Stimulated activated CD4-positive, alpha-beta T cell treated with anti-CD3 and anti-CD28 coated beads, Interleukin-4, amount 100 ng/mL, for 24 hours (primary cell): Measurements from ENCODE around the gene TBX15.

Experiments
- DNase-seq: peaks from one replicate; pipeline ENCODE4 v3.0.0-alpha.2; 2020

TBX15 gene

DNA sequence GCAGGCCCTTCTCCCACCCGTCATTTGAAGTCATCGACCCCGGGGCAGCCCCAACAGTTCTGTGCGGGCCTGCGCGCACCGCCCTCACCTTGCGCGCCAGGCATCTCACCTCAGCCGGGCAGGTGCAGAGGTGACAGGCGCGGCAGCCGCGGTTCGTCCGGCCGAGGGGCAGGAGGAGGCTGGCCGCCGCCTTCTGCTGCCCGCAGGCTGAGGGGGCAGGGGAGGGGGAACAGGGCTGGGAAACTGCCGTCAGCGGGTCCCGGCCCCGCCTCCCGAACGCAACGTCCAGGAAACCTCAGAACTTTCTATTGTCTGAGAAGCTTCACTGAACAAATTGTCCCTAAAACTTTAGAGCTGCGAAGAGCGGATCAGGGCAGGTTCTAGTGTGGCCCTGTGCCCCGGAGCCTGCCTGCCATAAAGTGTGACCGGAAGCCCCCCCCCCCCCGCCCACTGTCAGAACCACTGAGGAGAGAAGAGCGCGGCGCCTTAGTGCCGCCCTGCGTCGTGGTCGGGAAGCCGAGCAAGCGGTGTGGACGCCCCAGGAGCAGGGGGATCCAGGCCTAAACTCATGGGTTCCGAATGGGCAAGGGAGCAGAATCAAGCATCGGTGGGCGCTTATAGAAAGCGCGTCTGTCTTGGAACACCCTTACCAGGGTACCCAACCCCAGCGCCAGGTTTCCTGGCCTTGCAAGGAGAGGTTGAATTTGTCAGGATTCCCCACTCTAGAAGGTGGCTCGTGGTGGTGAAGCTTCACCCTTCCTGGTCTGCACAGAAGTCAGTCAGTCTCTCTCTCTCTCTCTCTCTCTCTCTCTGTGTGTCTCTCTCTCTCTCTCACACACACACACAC, 13.3 kb upstream of the TBX15 start:
- no peak for DNase-seq

DNA sequence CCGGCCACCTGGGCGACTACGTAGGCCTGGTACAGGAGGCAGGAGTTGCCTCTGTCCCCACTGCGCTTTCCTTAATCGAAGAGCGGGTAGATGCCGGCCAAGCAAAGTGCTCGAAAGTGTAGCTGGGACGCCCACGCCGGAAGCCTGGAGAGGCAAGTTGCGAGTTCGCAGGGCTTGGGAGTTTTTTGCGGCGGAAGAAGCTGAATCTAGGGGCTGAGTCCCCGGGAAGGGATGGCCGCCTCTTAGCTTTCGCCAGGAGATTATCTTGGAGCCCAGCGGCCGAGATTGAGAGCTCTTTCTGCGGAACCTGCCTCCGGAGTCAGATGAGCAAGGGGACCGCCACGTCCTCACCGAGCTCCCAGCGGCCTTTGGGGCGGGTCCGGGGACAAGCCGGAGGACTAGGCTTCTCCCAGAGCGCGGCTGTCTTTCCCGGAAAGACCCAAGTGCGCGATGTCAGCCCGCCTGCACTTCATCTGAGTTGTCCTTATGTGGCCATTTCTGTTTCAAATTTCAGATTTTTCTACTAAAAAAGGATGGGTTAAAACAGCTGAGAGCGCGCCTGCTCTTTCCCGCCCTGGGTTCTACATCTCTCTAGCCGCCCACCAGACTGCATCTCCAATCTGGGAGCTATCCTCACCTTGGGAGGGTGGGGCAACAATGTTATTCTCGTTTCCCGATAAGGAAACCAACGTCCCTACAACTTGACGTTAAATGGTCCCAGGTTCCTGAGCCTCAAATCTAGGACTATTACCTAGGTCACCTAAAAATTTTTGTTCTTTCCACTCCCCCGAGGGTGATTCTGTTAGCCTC, 12.4 kb upstream of the TBX15 start:
- DNase-seq: no peak

DNA sequence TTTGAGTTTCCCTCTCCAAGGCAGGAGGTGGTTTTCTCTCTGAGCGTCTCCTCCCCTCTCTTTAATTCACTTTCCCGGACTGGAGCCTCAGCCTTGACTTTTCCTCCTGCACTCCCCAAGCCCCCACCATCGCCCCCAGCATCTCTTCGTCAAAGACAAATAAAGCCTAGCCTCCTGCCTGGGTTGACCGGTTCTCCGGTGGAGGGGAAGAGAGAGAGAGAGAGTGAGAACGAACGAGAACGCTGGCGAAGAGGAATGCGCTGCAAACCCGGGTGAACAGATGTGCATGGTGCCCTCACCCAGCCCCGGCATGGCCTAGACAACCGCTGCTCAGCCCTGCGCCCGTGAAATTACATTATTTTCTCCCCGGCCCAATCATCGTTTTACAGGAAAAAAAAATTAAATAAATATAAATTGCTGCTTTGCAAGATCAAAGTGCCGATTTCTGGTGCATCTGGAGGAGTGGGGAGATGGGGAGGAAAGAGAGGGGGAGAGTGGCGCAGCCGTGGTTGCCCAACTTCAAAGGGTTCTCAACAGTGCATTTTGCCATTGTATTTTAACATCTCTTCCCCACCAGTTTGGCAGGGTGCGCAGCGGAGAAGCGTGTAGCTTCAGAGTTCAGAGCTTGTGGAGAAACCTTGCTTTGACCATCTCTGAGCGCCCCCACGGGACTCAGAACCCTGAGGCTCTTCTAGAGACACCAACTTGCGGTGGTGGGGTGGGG, 11.4 kb upstream of the TBX15 start:
- DNase-seq: no peak

DNA sequence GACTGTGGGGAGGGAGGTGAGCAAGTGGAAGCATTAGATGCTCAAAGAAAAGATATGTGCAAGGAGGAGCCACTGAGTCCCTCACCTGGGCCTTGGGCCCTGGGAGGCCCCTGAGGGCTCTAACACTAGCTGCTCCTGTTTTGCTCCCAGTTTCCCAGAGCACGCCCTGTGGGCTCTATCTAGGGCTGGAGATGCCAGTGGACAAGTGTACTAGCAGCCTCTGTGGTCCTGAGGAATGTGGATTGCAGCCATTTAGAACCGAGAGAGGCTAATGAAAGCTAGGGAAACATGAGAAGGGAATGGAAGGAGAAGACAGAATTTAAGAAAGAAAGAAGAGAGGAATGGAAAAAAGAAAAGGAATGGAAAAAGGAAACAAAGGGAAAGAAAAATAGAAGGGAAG, 10.0 kb upstream of the TBX15 start:
- DNase-seq: no peak

DNA sequence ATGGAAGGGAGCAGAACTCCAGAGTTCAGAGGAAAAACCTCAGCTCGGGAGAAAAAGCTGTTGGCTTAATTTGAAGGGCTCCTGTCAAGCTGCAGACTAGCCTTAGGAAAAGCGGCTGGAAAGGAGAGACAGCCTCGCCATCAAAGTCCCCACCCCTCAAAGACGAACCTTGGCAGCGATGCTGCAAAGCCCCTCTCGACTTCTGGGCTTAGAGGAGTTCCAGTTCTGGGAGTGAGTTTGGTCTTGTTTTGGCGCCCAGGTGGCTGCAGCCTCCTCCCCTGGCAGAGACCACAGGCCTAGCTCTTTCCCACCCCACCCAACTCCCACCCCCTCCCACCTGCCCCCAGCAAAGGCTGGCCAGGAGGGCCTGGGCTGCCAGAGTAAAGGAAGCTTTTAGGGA, 9.1 kb upstream of the TBX15 start:
- no peak for DNase-seq

- DNase-seq: no peak
Measured at GRCh38 chr1:118995312-118996016, 7.3 kb upstream of the TBX15 start.

- DNase-seq: no peak
Measured at GRCh38 chr1:118993700-118994026, 5.5 kb upstream of the TBX15 start.

DNA sequence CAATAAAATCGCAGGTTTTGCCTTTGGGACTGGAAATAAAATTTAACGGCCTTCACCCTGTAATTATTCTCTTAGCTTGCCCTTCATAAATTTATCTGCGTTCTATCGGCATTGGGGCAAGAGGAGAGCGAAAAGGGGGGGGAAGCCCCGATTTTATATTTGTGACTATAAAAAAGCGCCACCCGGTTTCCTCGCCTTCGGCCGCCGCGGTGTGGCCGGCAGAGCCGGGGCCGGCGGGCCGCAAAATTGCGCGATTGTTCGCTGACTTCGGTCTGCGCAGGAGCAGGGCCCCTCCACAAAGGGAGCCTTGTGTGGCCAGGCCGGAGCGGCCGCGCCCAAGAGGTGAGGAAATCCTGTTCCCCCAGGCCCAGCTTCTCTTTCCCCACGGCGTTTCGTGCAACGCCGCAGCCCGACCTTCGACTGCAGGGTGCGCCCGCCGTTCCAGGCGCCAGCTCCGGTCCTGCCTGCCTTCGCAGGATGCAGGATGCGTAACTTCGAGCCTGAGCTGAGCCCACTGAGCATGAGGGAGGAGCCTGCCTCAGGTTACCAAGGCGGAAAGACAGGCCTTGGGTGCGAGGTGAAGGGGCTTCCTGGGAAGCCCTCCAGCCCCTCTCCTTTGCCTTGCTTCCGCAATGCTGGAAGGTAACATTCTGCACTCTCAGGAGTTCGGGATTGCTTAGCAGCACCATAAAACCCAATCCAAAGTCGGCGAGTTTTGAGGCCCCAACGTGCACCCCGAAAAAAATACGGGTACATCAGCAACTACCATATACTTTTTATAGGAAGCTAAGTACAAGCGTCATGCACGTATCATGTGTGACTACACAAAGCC, 4.9 kb upstream of the TBX15 start:
- DNase-seq: no peak

DNA sequence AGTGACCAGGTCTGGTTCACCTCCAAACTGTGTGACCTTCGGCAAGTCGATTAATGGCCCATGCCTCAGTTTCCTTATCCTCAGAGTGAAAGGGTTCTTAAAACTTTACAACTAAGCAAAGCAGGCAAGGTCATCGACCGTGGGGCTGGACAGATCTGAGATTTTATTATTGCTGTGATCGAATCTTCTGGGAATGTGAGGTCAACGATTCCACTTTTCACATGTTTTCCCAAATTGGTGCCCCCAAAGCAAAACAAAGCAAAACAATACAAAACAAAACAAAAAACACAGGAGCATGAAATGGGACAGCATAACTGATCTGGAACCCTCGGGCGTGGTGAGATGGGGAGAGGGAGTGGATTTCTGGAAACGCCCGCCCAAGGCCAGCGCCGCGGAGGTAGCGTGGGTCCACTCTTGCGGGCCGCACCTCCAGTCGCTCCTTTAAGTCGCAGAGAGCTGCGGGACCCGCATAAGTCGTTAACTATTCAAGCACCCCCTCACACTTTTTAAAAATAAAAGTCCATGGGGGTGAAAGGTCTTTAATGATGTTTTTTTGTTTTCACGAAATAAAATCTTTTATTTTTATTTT, 4.2 kb upstream of the TBX15 start:
- DNase-seq: no peak

DNA sequence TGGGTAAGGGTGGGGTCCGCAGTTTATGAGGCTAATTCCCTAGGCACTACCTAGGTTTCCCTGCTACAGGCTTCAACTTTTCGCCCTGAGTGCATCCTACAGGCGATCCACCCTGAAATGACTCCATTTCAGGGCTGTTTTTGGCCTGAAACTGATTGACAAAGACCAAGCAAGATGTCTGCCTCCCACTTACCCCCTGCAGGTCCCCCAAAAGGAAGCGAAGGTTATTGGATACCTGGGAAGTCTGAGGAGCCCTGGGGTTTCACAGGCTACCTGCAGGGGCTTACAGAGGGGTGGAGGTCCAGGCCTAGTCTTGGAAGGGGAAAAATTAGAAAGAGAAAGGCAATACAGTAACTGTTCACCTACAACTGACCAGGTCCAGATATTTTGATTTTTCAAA, 3.3 kb upstream of the TBX15 start:
- DNase-seq: no peak

DNA sequence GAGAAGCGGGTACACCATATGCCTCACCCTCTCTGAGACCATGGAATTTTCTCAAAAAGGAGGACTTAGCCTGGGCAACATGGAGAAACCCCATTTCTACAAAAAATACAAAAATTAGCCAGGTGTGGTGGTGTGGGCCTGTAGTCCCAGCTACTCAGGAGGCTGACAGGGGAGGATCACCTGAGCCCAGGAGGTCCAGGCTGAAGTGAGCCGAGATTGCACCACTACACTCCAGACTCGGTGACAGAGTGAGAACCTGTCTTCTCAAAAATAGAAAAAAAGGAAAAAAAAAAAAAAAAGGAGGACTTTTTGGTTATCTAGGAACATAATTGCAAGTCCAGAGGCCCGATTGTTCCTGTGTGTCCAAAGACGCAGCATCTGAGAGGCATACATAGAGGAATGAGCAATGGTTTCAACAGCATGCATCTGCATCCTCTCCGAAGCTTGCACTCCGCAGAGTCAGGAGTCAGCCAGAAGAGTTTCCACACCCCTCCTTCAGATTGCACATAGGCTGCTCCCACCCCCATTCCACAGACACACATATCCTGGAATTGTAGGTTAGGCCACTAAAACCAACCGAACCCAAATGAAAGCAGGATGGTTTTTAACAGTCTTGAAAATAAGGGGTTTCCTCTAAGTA, 2.5 kb upstream of the TBX15 start:
- DNase-seq: no peak

DNA sequence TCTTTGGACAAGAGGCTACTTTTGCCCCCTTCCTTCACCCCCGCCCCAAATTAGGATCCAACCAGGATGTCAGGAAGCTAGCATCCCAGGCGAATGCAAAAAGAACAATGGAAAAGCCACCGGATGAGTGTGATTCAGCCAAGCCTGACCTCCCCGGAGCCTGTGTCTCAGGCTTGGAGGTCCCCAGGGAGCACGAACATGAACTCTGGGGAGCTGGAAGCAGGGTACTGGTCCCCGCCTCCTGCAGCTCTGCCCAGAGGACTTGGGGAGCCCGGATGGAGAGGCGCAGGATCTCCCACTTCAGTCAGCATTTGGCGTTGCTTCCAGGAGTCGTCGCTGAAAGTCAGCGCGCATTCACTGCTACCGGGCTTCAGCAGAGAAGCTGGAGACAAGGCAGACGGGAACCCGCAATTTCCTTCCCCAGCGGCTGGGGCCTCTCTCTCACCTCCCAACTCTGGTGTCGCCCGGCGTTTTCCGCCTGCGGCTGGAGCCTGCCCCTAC, 1.8 kb upstream of the TBX15 start:
- DNase-seq: no peak

- no peak for DNase-seq
Measured at GRCh38 chr1:118989006-118989815, 1.1 kb upstream of the TBX15 start.

DNA sequence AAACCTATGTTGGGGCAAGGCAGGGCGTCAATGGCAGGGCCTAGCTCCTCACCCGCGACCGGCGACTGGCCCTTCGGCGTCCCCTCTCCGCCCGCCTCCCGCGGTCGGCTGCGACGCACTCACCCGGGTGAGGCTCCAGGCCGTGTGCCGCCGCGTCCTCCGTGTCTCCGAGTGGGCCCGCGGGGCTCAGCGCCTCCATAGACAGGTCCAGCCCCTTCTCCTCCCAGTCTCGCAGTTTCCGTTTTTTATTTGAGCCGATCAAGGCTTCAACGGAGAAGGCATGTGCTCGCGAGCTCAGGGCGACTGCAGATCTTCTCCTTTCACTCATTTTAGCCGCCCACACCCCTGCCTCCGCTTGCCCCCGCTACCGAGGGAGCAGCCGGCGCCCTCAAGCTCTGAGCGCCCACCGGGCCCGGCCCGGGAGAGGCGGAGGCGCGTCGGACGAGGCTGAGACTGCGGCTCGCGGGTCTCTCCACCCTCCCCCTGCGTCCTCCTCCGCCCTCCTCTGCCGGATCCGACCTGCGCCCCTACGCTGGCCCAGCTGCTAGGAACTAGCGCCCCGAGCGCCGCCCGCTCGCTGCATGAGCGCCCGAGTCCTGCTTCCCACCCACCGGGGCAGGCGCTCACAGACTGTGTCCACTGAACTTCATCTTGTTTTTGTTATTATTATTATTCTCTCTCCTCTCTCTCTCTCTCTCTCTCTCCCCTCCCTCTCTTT, 516 bp downstream of the TBX15 start:
- no peak for DNase-seq

DNA sequence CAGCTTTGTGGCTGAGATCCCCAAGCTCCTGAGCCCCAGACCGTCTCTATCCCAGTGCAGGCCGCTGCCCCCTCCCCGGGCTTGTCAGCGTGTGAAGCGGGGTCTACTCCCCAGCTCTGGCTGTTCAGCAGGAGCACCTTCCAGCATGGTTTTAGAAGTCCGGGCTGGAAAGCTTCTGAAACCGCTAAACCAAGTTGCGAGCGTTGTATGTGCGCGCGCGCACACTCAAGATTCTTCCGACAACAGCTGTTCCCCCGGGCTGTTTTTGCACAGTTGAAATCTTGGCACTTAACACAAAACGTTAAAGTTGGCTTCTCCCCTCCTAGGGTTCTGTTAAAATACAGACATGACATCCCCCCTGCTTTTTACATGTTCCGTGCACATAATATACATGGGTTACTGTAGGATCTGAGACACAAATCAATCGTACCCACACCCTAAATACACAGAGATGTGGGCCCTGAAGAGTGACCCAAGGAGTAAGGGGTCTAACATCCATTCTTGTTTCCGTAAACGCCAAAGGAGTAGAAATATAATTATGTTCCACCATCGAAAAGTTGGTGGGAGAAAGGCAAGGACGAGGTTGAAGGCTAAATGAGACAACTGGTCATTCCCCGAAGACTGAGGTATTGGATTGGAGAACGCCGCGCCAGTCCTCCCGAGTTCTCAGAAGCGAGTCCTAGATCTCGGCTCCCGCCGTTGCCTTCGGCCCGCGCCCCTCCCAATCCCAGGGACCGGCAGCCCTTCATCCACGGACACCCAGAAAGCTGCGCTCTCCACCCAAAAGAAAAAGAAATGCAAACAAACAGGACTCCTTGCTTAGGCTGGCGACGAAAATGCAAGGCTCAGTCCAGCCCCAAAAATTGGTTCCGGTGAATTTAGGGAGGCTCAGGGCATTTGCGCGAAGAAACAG, 1.3 kb downstream of the TBX15 start:
- no peak for DNase-seq

- no peak for DNase-seq
Measured at GRCh38 chr1:118985640-118986554, 2.2 kb downstream of the TBX15 start.
